HG03159 (cell line): ENCODE measurements around the gene GPR17.

Experiments used
- ATAC-seq: cut with Tn5 transposase; IDR thresholded peaks from one replicate; pipeline ENCODE4 v1.9.1; 2021; ENCODE audit warnings: mild to moderate bottlenecking, moderate library complexity; ENCODE audit not compliant: unreplicated experiment

GPR17 gene

GRCh38 chr2:127614246-127614645, 31.7 kb upstream of the GPR17 start:
- no peak for ATAC-seq

GRCh38 chr2:127614731-127615130, 31.2 kb upstream of the GPR17 start:
- ATAC-seq, result no peak

GRCh38 chr2:127615511-127616166, 30.3 kb upstream of the GPR17 start:
- no peak for ATAC-seq

GRCh38 chr2:127618551-127619202, 27.3 kb upstream of the GPR17 start:
- ATAC-seq, result no peak

- ATAC-seq, result no peak
Observed at GRCh38 chr2:127619203-127619590, 26.8 kb upstream of the GPR17 start.

GRCh38 chr2:127619877-127620705, 25.9 kb upstream of the GPR17 start:
- no peak for ATAC-seq

GRCh38 chr2:127620866-127621265, 25.1 kb upstream of the GPR17 start:
- ATAC-seq, result no peak

- ATAC-seq, result no peak
Observed at GRCh38 chr2:127621981-127622431, 23.9 kb upstream of the GPR17 start.

- ATAC-seq, result no peak
Observed at GRCh38 chr2:127622561-127623387, 23.2 kb upstream of the GPR17 start.

GRCh38 chr2:127623388-127624319, 22.3 kb upstream of the GPR17 start:
- no peak for ATAC-seq

GRCh38 chr2:127624320-127624755, 21.6 kb upstream of the GPR17 start:
- no peak for ATAC-seq

GRCh38 chr2:127624756-127625571, 21.0 kb upstream of the GPR17 start:
- ATAC-seq, result no peak

GRCh38 chr2:127625572-127625951, 20.4 kb upstream of the GPR17 start:
- ATAC-seq, result no peak

- ATAC-seq, result no peak
Observed at GRCh38 chr2:127626175-127626574, 19.8 kb upstream of the GPR17 start.

- ATAC-seq, result no peak
Observed at GRCh38 chr2:127626917-127627739, 18.8 kb upstream of the GPR17 start.

GRCh38 chr2:127627740-127628571, 18.0 kb upstream of the GPR17 start:
- ATAC-seq, result no peak
